ENCODE results near the gene IQCF5.

Gene IQCF5

GRCh38 chr3:51891242-51892039 lies 16.0 kb upstream of the IQCF5 start:
- TF ChIP-seq POLR2AphosphoS5 (IDR thresholded peaks at IDR 0.05; ENCODE audit: low read depth, low read length) (no peak), TAF1 (IDR thresholded peaks at IDR 0.05; ENCODE audit: borderline replicate concordance, insufficient read depth, low read length) (no peak), REST (IDR thresholded peaks at IDR 0.05; ENCODE audit: insufficient read depth in 1 of 2, low read depth in 2 of 2, low read length in 2 of 2) (no peak), FOXP2 (optimal IDR thresholded peaks at IDR 0.05; ENCODE audit: borderline replicate concordance, extremely low read depth, extremely low read length, insufficient read depth) (no peak), SIN3A (IDR thresholded peaks at IDR 0.05; ENCODE audit: borderline replicate concordance, insufficient read depth, low read length) (no peak)

DNA sequence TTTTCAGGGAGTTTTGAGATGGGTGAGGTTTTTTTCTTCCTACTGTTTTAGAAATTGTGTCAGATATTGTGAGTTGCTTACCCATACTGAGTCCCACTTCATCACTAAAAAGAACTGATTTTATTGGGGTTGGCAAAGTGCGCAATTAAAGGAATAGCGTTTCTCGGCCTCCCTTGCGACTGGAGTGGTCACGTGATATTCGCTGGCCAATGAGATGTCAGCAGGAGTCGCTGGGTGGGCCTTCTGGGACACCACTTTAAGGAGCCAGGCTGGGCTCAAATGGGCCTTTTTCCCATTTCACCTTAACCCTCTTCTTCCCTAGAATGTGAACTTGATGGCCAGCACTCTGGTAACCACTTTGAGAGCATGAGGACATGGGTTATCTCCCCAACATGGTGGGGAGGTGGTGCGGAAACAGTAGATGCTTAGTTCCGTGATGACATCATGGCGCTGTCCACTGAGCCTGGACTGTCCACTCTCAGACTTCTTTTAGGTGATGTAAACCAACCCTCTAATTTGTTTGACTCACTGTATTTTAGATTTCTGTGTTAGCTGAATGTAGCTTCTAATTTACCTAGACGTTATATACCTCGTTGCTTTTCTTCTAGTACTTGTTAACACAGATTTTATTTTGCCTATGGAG lies 13.2 kb upstream of the IQCF5 start:
- TF ChIP-seq TAF1 (IDR thresholded peaks at IDR 0.05; ENCODE audit: borderline replicate concordance, insufficient read depth, low read length): no peak
- no peak for TF ChIP-seq REST (IDR thresholded peaks at IDR 0.05; ENCODE audit: insufficient read depth in 1 of 2, low read depth in 2 of 2, low read length in 2 of 2)
- TF ChIP-seq FOXP2 (optimal IDR thresholded peaks at IDR 0.05; ENCODE audit: borderline replicate concordance, extremely low read depth, extremely low read length, insufficient read depth): no peak
- no peak for TF ChIP-seq POLR2AphosphoS5 (IDR thresholded peaks at IDR 0.05; ENCODE audit: low read depth, low read length)
- TF ChIP-seq SIN3A (IDR thresholded peaks at IDR 0.05; ENCODE audit: borderline replicate concordance, insufficient read depth, low read length): no peak

- TF ChIP-seq REST (IDR thresholded peaks at IDR 0.05; ENCODE audit: insufficient read depth in 1 of 2, low read depth in 2 of 2, low read length in 2 of 2) (no peak), FOXP2 (optimal IDR thresholded peaks at IDR 0.05; ENCODE audit: borderline replicate concordance, extremely low read depth, extremely low read length, insufficient read depth) (no peak), SIN3A (IDR thresholded peaks at IDR 0.05; ENCODE audit: borderline replicate concordance, insufficient read depth, low read length) (no peak)
Measured at GRCh38 chr3:51887620-51888019, 12.2 kb upstream of the IQCF5 start.

DNA sequence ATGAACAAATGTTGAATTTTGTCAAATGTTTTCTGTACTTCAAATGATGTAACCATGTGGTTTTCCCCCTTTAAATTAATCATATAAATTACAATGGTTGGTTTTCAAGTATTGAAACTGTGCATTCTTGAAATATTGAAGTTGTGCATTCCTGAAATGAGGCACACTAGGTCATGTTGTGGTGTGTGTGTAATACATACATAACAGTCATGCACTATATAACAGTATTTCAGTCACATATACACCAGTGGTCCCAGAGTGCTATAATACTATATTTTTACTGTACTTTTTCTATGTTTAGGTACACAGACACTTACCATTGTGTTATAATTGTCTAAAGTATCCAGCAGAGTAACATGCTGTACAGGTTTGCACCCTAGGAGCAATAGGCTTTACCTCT lies 11.0 kb upstream of the IQCF5 start:
- TF ChIP-seq TAF1 (IDR thresholded peaks at IDR 0.05; ENCODE audit: borderline replicate concordance, insufficient read depth, low read length) (no peak), SIN3A (IDR thresholded peaks at IDR 0.05; ENCODE audit: borderline replicate concordance, insufficient read depth, low read length) (no peak), FOXP2 (optimal IDR thresholded peaks at IDR 0.05; ENCODE audit: borderline replicate concordance, extremely low read depth, extremely low read length, insufficient read depth) (no peak), REST (IDR thresholded peaks at IDR 0.05; ENCODE audit: insufficient read depth in 1 of 2, low read depth in 2 of 2, low read length in 2 of 2) (no peak), POLR2AphosphoS5 (IDR thresholded peaks at IDR 0.05; ENCODE audit: low read depth, low read length) (no peak)
